H4 (cell line): Measurements from ENCODE around the gene MTHFD1L. TPM values are rescaled to one million over a fixed set of nuclear protein-coding genes. Genes with fewer than 3 reads are reported as not detected.
"Not testable (repeated sequence)": the region's sequence is repeated elsewhere in the genome, so short reads cannot be mapped to it uniquely, and the experiment has no call there.

Experiments
- DNase-seq: peaks from one replicate; pipeline ENCODE4 v3.0.0-alpha.2; 2015; ENCODE audit warnings: low spot score
- total RNA-seq: library from RNA; depleted of rRNA; stranded (reverse); fragments of >200 nt; shearing (Covaris generic); gene quantifications from 2 replicates; pipeline ENCODE4 v1.2.3, GENCODE V29; 2014

MTHFD1L gene
- total RNA-seq, 1 experiment from 2014 or later: 20.1 TPM

GRCh38 chr6:151123641-151124040, 258.1 kb downstream of the MTHFD1L start:
- not testable (repeated sequence) for DNase-seq

DNA sequence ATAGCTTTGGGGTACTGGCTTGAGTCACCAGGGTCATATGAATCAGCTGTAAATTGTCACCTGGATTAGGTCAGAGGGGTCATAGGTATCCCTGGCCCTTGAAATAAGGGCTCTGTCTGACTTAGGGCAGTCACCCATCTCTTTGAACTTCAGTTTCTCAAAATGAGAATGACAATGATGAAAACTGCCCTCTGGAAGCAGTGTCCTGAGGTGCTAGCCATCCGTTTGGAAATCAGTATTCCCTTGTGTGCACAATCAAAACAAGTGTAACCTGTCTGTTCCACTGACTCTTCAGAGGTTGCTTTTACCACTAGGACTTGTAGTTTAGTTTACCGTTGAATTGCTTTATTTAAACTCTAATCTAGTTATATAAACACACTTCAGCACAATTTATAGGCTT, 259.7 kb downstream of the MTHFD1L start:
- not testable (repeated sequence) for DNase-seq

DNA sequence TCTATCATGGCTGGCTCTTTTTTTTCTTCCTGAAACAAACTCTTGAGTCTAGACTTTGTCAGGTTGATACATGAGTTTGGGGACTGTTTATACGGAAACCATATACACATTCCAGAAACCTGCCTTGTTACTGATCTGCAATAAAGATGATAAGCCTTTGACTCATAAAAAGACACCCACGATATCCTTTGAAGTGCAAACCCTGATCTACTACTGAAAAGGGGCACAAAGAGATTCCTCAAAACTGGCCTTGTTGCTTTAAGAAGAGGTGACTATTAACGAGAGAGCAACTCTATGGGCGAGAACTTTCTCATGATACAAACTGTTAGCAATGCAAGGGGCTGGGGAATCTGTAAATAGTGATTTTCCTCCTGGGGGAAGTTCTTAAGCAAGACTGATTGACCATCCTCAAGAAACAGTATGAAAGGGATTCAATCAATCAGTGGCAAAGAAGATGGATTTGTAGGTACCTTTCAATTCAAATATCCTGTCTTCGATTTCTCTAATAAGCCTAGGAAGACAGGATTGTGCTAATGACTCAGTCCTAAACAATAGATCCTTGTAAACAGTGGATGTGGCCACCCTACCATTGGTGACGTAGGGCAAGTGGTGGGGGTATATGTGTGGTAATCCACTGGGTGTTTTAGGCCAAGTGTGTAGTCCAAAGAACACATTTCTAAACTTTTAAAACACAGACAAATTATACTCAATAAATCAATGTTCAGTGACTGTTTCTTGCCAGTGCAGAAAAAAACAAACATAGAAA, 260.3 kb downstream of the MTHFD1L start:
- not testable (repeated sequence) for DNase-seq

GRCh38 chr6:151126417-151126724, 260.9 kb downstream of the MTHFD1L start:
- not testable (repeated sequence) for DNase-seq

DNA sequence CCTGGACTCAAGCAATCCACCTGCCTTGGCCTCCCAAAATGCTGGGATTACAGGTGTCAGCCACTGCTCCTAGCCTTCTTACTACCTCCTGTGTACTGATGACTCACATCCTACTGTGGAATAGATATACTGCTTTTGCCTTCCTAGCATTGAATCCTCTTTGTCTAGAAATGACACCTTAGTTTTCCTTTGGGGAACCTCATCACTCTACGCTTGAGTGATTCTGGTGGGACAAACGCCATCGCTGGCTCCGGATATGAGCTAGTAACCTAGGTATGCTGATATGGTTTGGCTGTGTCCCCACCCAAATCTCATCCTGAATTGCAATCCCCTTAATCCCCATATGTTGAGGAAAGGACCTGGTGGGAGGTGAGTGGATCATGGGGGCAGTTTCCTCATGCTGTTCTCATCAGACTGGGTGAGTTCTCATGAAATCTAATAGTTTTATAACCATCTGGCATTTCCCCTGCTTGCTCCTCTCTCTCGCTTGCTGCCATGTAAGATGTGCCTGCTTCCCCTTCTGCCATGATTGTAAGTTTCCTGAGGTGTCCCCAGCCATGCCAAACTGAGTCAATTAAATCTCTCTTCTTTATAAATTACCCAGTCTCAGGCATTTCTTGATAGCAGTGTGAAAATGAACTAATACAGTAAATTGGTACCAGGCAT, 261.8 kb downstream of the MTHFD1L start:
- DNase-seq: not testable (repeated sequence)

DNA sequence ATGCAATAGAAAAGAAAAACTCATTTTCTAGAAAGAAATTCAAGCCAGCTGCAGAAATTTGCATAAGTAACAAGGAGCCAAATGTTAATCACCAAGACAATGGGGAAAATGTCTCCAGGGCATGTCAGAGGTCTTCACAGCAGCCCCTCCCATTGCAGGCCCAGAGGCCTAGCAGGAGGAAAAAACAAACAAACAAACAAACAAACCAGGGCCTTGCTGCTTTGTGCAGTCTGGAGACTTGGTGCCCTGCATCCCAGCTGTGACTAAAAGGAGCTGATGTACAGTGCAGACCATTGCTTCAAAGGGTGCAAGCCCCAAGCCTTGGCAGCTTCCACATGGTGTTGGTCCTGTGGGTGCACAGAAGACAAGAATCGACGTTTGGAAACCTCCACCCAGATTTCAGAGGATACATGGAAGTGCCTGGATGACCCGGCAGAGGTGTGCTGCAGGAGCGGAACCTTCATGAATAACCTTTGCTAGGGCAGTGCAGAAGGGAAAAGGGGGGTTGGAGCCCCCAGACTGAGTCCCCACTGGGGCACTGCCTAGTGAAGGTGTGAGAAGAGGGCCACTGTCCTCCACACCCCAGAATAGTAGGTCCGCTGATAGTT, 263.4 kb downstream of the MTHFD1L start:
- DNase-seq: no peak

DNA sequence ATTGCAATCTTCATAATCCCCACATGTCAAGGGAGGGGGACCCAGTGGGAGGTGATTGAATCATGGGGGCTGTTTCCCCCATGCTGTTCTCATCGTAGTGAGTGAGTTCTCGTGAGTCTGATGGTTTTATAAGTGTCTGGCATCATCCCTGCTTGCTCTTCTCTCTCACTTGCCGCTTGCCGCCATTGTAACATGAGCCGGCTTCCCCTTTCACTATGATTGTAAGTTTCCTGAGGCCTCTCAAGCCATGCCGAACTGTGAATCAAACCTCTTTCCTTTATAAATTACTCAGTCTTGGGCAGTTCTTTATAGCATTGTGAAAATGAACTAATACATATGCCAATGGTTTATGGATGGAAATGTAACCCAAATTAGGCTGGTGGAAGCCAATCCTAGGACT, 264.8 kb downstream of the MTHFD1L start:
- DNase-seq: no peak

GRCh38 chr6:151131324-151132007, 266.0 kb downstream of the MTHFD1L start:
- no peak for DNase-seq

- DNase-seq: no peak
Measured at GRCh38 chr6:151136141-151136755, 270.7 kb downstream of the MTHFD1L start.

- DNase-seq: no peak
Measured at GRCh38 chr6:151137542-151137941, 272.0 kb downstream of the MTHFD1L start.

DNA sequence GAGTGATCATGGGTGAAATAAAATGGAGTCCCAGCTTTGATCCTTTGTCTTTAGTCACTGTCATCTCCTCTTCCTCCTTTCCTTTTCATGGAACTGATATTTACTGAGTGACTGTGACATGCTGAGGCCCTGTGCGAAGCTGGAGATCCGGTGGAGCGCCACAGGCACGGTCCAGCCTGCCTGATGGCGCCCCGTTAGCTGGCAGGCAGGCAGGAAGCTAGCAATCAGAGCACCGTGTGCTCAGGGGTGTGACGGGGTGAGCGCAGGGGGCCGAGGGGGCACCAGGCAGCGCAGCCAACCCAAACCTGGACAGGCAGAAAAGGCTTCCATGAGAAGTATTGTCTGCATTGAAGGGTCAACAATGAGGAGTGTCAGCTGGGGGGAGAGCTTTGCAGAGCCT, 274.0 kb downstream of the MTHFD1L start:
- no peak for DNase-seq

DNA sequence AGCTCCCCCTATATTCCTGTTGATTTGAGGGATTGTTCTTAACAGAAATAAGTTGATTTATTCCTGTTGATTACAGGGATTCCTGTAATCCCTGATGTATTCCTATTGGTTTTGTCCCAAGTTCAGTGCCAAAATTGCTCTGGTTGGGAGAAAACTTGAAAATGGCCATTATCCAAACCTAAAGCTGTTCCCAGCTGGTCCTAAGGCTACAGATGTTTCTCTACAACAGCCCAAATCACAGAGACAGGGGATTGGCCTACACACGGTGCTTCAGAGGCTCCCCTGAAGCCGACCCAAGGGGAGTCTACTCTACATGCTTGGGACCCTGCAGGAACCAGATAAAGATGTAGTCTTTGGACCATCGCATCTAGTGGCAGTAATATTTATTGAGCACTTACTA, 275.3 kb downstream of the MTHFD1L start:
- no peak for DNase-seq

DNA sequence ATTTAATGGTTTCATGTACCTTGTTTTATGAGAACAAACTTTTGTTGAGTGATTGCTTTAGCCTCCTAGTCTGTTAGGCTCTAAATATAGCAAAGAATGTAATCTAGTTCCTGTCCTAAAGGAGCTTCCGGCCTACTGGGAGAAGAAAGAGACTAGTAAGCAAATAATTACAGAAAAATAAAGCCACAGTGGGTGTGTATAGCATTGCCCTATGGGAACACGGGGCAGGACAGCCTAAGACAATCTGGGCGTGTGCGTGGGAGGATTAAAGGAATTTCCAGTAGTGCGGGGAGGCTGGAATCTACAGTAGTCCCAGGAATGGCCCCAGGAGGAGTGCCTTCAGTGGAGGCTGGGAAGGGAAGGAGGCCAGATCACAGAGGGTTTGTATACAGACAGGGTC, 276.2 kb downstream of the MTHFD1L start:
- DNase-seq: peak; percentile 30

GRCh38 chr6:151142676-151143075, 277.2 kb downstream of the MTHFD1L start:
- DNase-seq: no peak

GRCh38 chr6:151143337-151143736, 277.8 kb downstream of the MTHFD1L start:
- DNase-seq: no peak

DNA sequence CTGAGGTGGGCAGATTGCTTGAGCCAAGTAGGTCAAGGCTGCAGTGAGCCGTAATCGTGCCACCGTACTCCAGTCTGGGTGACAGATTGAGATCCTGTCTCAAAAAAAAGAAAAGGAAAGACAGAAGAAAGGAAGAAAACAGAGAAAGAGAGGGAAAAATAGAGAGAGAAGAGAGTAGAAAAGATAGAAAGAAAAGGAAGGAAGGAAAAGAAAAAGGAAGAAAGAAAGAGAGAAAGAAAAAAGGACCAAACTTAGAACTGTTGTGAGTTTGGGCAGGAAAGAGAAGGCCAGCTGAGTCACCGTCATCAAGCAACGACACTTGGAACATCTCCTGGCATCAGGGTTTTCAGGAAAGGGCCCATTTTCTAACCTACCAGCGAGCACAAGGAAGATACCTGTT, 278.3 kb downstream of the MTHFD1L start:
- DNase-seq: no peak

DNA sequence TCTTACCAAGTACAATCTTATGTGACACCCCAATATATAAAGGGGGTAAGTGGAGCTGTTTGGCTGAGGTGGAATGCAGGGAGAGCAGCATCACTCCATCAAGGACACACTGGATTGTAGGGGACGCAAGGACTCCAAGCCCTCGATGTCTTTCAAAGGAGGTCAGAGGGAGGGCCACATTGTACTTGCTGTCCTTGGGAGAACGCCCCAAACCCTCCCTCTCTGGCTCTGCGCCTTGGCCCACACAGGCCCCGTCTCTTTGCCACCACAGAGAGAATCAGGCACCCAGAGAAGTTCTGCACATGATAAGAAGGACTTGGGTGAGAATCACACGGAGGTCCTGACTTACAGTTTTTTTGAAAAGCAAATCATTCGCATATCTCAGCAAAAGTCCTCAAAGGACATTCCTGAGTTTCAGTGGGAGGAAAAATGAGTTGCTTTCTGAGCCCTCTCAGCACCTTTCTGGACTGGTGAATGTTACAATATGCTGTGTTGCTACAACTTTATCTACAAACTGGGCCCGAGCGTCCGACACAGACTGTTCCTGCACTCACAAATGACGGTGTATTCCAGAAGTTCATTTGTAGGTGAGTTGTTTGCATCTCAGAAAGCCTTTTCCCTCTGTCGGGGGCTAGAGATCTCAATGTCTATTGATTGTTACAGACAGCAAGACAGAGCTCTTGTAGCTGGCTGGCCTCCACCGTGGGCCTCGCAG, 281.8 kb downstream of the MTHFD1L start:
- no peak for DNase-seq

GRCh38 chr6:151148111-151148510, 282.6 kb downstream of the MTHFD1L start:
- no peak for DNase-seq

DNA sequence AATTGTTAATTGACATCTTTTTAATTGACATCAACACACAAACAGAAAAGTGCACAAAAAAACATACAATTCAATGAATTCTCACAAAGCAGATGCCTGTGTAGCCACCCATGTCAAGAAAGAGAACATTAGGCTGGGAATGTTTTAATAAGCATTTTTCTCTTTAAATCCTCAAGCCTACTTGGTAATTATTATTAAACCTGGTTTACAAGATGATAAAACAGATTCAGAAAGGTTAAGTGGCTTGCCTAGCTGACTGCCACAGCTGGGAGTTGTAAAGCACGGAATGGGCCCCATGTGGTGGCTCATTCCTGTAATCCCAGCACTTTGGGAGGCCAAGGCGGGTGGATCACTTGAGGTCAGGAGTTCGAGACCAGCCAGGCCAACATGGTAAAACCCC, 284.3 kb downstream of the MTHFD1L start:
- DNase-seq: no peak
